ENCODE results near the gene IL1B.

The IL1B gene

DNA sequence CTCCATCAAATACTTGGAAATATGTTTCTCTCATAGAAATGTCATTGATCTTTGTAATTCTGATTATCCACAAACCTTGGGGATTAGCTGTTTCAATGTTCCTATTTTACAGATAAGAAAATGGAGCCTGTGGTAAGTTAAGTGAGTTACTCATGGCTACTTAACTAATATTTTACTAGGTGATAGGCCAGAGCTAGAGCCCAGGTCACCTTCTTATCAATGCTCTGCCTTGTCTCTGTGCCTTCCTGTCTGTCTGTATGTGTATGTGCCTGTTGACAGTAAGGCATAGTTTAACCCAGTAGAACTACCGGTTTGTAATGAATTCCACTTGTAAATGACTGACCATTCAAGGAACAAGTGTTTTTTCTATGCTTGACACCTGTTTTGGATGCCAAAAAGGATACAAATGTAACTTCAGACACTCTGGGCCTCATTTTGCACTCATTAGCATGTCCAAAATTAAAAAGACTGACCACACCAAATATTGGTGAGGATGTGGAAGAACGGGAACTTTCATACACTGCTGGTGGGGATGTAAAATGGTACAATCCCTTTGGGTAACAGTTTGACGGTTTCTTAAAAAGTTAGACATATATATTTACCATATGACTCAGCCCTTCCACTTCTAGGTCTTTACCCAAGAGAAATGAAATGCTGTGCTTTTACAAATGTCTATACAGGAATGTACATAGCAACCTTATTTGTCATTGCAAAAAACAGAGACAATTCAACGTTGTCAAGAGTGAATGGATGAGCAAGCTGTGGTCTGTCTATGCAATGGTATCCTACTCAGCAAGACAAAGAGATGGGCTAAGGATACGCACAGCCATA lies 32.7 kb downstream of the IL1B start:
- no peak for DNase-seq

DNA sequence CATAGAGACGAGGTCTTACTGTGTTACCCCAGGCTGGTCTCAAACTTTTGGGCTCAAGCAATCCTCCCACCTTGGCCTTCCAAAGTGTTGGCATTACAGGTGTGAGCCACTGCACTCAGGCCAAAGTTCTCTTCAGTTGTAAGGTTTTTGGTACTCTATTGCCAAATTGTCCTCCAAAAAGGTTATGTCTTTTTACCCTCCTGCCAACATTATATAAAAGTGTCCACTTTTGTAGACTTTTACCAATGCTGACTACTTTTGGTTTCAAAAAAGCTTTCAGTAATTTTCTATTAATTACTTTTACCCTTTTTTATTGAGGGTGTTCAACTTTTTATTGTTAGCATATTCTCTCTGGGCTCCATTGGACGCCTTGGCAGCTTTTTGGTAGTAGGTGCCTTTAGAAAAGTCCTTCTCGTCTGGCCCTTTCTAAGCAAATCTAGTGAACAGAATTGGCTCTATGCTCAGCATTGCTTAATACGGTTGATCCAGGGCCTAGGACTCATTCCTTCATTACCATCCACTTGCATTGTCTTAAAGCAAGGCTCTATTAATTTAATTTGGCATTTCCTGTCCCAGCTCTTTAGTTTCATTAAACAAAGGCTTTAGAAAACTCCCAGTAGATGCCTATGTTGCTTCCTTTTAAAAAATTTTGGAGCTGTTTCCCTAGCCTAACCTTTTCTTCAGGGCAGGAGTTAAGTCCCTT lies 35.5 kb downstream of the IL1B start:
- no peak for DNase-seq

DNA sequence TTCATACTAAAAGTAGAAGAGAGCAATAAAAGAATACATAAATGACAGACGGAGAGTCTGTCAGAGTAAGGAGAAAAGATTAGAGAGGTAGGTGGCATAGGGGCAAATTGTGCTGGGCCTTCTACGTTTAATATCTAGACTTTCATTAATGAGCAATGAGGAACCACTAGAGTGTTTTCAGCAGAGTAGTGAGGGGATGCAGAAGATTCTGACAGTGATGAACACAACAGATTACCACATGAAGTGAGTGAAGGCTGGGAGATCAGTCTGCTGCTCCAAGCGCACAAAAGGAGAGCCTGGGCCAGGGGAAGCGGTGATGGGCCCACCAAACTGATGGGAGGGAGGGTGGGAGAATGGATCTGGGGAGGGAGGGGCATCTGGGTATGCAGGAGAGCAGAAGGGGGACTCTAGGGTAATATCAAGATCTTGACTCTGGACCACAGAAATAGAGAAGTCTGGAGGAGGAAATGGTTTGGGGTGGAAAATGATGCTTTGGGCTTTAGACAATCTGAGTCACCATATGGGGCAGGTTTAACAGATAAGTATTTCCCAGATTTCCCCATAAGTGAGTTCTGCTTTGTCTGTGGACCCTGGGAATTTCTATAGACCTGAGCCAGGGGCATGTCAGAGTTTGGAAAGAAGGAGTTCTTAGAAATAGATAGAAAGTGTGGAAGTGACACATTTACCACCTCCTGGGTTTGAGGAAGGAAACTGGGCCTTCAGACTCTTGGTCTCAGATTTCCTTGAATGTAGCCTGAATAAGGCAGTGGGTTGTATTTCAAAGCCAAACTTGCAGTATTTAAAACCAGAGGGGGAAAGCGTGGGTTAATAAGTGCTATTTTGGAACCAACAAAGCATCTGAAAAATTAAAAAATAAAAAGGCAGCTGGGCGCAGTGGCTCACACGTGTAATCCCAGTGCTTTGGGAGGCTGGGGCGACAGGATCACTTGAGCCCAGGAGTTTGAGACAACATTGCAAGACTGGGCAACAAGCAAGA lies 37.3 kb downstream of the IL1B start:
- no peak for DNase-seq

DNA sequence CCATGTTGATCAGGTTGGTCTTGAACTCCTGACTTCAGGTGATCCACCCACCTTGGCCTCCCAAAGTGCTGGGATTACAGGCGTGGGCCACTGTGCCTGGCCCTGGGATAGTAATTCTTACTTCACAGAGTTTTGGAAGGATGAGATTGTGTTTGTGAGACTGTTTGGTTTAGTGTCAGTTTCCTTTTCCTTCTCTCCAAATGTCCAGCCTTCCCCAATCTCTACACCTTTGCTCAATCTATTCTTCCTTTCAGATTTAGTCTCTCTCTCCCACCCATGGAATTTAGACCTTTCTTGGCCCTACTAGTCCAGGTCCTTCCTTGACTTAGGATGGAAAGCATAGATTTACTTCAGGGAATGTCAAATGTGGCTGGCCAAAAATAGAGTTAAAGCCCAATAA lies 40.1 kb downstream of the IL1B start:
- no peak for DNase-seq

DNA sequence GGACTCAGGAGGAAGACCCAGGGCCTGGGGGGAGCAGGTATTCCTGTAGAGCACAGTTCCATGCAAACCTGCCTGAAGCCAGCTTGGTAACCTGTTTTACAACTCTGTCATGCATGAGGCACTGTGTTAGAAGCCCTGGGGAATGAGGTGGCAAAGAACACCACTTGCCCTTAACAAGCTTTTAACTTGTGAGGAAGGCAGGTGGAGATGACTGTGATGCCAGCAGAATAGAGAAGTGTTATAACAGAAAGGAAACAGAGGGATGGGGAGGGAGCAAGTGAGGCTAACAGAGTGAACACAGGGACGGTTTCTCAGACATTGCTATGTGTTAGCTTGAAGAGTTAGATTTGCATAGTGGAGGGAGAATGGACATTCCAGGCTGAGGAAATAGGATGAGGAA lies 40.8 kb downstream of the IL1B start:
- DNase-seq = no peak

DNA sequence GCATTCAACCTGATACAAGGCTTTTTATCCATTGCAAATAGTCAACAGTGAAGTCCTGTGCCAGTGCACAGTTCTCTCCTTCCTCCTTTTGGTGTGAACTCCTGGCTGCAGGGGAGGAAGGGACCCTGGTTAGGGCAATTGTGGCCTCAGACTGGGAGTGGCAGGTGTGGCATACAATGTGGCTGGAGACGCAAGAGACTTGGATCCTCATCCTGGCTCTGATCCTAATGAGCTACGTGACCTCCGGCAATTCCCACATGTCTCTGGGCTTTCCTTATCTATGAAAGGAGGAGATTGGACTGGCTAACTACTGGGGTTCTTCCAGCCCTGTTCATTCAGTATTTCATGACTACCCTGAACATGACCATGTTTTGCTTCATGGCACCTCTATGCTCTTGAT lies 41.7 kb downstream of the IL1B start:
- DNase-seq = no peak

DNA sequence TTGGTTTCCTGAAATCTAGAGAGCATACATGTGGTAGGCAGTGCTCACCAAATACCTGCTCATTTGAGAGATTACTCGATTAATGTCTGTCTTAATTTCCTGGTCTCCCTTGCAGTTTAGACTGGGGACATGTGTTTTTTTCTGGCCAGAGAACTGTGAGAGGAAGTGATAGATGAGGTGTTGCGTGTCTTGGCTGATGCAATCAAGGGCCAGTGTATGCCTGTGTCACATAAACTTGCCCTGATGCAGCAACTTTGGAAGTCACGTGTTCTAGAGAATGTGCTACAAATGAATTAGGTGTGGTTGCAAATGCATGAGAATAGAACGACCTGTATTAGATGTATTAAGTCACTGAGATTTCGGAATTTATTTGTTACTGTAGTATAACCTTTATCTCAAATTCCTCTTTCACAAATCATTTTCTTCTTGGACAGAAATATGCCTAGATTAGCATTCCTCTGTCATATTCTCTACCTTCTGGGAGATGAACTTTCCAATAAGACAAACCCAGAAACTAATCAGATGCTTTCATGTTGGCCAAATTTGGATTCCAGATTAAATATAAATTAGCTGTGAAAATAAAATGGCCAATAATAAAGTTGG lies 42.3 kb downstream of the IL1B start:
- no peak for DNase-seq

DNA sequence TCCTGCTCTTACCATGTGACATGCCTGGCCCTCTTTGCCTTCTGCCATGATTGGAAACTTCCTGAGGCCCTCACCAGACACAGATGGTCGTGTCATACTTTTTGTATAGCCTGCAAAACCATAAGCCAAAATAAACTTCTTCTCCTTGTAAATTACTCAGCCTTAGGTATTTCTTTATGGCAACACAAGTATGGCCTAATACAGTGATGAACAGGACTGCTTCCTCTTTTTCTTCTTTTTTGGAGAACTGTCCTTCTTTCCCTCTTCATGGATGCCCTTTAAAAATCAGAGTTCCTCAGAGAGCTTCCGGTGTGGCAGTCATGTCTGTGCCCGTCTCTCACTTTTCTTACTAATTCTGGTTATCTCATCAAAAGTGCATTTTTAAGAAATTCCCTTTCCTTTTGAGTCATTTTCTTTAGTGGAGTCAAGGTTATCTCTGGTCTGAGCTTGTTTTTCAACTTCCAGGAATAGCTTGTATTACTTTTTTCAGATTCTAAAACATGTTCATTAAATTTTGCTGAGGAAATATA lies 43.1 kb downstream of the IL1B start:
- DNase-seq = no peak

DNA sequence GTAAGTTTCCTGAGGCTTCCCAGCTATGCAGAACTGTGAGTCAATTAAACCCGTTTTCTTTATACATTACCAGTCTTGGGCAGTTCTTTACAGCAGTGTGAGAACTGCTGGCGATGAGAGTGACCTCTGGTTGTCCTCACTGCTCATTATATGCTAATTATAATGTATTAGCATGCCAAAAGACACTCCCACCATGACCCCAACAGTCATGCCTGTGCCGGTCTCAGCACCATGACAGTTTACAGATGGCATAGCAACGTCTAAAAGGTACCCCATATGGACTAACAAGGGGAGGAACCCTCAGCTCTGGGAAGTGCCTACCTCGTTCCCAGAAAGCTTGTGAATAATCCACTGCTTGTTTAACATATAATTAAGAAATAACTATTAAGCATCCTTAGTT lies 44.2 kb downstream of the IL1B start:
- DNase-seq = no peak

DNA sequence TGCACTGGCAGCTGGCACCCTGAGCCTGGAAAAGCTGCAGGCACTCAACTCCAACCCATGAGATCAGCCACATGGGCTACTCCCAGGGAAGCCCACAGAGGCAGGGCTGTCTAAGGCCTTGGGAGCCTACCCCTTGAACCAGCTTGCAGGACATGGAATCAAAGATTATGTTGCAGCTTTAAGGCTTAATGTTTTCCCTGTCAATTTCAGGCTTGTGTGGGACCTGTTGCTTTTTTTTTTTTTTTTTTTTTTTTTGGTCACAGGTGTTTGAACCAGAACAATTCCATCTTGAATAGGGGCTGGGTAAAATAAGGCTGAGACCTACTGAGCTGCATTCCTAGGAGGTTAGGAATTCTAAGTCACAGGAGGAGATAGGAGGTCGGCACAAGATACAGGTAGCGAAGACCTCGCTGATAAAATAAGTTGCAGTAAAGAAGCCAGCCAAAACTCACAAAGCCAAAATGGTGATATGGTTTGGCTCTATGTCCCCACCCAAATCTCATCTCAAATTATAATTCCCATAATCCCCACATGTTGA lies 44.8 kb downstream of the IL1B start:
- no peak for DNase-seq

DNA sequence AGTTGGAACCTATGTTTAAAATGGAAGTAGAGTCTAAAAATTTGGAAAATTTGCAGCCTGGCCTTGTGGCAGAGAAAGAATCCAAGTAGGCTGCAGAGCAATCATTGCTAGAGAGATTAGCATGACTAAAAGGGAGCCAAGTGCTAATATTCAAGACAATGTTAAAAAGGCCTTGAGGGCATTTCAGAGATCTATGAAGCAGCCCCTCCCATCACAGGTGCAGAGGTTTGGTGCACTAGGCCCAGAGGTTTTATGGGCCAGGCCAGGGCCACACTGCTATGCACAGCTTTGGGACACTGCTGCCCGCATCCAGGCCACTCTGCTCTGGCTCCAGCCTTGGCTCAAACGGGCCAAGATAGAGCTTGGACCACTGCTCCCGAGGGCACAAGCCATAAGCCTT lies 45.6 kb downstream of the IL1B start:
- no peak for DNase-seq

DNA sequence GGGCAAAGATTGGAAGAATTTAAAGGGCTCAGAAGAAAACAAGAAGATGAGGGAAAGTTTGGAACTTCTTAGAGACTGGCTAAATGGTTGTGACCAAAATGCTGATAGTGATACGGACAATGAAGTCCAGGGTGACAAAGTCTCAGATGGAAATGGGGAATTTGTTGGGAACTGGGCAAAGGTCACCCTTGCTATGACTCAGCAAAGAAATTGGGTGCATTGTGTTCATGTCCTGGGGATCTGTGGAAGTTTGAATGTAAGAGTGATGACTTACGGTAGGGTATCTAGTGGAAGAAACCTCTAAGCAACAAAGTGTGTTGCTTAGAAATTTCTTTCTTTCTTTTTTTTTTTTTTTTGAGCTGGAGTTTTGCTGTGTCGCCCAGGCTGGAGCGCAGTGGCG lies 46.3 kb downstream of the IL1B start:
- no peak for DNase-seq

DNA sequence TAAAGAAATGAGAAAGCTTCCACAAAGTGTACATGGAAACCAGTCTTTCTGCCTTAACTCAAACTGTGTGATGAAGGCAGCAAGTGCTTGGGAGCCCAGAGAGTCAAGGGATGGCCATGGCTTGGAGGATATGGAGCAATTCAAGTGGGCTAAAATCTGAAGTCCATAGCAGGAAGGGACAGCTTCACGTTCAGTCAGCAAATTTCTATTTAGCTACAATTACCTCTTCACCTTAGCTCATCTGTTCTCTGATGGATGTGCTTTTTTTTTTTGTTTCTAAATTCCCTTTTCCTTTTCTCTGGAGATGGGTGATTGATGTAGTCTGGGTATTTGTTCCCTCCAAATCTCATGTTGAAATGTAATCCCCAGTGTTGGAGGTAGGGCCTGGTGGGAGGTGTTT lies 47.4 kb downstream of the IL1B start:
- no peak for DNase-seq

DNA sequence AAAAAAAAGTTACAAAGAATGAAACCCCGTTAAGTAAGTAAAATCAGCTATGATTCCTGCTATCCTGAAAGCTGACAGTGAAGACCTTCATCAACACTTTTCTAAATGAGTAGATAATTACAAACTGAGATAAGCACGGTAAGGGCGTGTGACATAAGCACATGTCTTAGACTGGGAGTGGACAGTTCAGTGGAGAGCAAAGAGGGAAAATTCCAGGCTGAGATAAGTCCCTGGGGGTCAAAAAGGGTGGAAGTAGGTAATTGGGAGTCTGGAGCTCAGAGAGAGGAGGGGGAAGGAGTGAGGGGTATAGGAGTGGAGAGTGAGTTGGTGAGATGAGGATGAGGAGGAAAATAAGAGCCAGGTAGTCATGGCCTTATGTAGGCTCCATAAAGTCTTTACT lies 47.9 kb downstream of the IL1B start:
- DNase-seq = no peak

DNA sequence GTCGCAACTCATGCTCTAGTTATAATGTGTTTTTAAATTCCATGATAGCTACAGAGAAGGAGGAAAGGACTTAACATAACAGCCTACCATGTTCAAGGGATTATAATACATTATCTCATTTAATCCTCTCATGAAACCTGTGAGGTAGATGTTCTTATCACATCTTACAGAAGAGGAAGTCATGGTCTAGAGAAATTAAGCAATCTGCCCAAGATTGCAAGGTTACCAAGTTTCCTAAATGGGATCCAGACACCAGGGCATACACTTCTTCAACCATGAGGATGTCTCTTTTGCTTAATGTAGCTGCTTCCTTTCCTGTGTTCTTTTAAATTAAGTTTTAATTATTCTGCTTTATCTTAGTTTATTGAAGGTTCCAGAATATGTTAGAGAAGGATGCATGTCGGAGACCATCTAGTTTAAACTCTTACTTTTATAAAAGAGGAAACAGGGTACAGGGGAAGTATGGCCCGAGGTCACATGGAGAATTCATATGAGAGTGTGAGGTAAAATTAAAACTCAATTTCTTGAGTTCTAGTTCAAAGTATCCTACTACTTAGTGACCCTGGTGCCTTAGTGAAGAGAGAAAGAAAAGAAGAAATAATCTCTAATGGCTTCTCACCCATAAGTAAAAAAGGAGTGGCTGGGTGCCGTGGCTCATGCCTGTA lies 48.7 kb downstream of the IL1B start:
- no peak for DNase-seq

DNA sequence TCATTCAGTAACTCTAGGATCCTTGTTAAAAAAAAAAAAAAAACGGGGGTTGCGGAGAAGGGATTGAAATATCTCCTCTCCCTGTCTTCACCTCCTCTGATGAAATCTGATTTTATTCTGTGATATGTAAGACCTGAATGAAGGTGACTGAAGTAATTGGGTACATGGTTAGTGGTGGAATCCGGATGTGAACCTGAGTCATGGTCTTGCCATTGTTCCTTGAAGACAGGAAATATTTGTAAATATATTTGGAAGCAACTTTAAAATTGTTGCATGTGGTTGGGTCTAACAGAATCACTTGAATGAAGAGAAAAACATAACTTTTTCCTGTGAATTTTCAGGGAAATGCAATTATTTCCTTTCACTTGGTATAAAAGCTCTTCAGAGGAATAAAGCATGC lies 49.3 kb downstream of the IL1B start:
- no peak for DNase-seq

DNA sequence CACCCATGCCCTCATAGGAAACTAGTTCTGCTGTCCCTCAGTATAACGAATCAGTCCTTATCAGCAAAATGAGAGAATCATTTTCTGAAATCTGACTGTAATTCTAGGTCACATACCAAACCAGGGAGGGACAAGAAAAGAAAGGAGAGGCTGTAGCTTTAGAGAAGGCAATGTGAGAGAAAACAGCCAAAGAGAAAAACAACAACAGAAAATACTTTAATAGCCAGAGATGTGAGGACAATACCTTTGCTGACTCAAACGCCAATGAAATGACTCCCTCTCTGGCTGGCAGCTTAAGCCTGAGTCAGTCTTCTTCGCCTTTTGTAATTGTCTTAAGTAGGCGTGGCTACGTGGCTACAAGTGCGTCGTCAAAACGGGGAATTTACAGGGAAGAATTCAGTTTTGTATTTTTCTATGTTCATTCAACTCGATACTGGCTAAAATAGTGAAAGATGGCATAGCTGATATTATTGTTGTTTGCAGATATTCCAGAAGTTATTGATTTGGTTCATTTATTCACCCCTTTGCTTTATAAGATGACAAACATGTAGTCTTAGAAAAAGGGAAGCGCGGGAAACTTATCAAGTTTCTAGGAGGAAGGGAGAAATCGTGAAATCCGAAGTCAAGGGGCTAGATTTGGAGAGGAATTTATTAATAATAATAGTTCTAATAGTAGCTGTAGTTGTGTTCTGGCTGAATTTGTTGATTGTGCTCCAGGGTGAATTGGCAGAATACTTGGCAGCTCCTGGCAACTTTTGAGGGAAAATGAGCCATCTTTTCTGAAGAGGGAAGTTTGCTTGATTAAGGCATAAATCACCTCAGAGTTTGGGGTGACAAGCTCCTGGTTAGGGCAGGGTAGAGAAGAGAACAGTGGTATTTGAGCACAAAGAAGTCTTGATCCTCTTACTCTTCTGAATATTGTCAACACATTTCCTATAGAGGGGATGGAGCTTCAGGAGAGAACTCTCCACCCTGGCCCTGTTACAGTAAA lies 52.1 kb downstream of the IL1B start, which contains the start of gene IL1A:
Gene IL1A (minus strand): TSS at position 295 of the 991 bp plus-strand sequence. CDS start 723 bp downstream, outside the sequence.
- DNase-seq = no peak

DNA sequence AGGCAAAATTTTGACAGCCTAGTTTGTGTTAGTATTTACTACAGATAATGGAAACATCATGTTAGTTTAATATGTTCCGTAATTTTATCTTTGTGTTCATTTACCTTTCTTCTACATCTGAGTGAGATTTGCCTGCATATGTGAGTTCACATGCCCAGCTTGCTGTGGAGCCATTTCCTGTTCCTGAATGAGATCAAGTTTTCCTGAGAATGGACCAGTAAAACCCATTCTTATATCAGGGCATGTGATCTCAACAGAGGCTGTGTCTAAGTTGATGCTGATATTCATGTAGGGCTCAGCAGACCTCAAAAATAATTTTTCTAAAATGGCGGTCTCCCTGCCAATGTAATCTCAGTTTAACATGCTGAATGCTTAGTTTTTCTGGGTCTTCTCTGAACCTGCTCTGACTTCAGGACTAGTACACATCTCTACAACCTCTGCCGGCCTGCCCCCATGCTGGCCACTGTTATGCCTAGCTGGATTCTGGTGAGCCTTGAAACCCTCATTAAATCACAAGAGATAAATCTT lies 53.3 kb downstream of the IL1B start:
- no peak for DNase-seq

DNA sequence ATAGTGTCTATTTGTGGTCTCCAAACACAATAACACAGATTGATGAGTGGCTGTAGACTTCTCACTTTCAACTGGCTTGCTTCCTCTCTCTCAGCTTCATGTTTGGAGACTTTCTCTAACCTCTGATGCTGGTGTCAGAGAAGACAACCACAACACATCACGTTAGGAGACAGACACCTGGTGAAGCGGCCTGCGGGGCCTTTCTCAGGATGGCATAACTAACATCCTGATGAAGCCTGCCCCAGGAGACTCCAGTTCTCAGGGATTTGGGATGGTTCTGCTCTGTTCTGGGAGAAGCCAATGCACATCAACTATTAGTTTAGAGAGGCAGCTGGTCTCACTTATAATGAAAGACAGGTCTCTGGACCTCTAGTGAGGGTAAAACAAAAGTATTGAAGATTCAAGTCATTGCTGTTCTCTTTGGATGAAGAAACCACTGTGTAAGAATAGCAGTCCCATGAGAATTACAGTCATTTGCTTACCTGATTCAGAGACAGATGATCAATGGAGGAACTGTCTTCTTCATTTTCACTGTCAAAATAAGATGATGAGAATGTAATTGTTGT lies 54.3 kb downstream of the IL1B start:
- no peak for DNase-seq

Measured in right hindlimb (tissue), 1 donor.